Coronary artery (tissue), 2 donors: Measurements from ENCODE around the gene MAPKBP1.

Experiments
- DNase-seq: peaks from one replicate; pipeline ENCODE4 v3.0.0-alpha.2; 2017; ENCODE audit warnings: low spot score
- H3K27ac ChIP-seq, 2 donors: fragments of 200-600 bp; sonication (generic); one replicate each; pipeline ENCODE4 v1.5.1; 2016 to 2019
- H3K4me3 ChIP-seq: fragments of 200-600 bp; sonication (generic); 2 replicates; pipeline ENCODE4 v1.5.1; 2016; ENCODE audit warnings: mild to moderate bottlenecking, moderate library complexity
- CTCF ChIP-seq: fragments of 200-600 bp; sonication (generic); IDR thresholded peaks from one replicate; pipeline ENCODE4 v1.5.1; 2019; ENCODE audit warnings: antibody characterized with exemption

MAPKBP1 gene

DNA sequence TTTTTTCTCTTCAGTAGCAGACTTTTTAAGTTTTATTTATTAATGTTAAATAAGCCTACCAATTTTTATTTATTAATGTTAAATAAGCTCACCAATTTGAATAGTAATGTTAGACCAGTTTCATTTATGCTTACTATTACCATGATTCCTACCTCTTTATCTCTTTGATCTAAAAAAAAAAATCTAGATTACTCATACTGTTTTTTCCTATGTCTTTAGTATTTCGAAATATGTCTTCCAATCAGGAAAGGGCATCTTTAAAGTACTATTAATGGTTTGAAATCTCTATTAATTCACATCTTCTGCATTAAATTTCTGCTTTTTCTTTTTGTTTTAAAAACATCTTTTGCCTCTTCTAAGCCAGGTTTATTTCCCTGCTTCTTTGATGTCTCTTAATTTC lies 27.5 kb upstream of the MAPKBP1 start:
- H3K4me3 ChIP-seq = no peak overlapping the region
- no peak for TF ChIP-seq CTCF
- DNase-seq = no peak
- no peak overlapping the region for H3K27ac ChIP-seq

DNA sequence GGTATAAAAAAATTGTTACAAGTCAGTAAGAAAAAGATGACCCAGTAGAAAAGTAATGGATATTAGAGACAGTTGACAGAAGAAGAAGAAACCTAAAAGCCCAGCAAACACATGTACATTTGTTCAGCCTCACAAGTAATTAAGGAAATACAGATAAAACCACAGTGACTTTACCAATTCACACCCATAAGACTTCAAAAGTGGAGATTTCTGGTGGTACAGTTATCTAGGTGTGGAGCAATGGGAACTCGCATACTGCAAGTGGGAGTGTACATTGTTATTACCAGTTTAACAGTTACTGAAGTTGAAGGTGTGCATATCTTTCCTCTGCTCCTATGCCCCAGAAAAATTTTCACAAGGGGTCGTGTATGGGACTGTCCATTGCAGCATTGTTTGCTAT lies 18.1 kb upstream of the MAPKBP1 start:
- Histone ChIP-seq H3K27ac (no peak overlapping the region), H3K4me3 (no peak overlapping the region)
- no peak for TF ChIP-seq CTCF
- DNase-seq = no peak

DNA sequence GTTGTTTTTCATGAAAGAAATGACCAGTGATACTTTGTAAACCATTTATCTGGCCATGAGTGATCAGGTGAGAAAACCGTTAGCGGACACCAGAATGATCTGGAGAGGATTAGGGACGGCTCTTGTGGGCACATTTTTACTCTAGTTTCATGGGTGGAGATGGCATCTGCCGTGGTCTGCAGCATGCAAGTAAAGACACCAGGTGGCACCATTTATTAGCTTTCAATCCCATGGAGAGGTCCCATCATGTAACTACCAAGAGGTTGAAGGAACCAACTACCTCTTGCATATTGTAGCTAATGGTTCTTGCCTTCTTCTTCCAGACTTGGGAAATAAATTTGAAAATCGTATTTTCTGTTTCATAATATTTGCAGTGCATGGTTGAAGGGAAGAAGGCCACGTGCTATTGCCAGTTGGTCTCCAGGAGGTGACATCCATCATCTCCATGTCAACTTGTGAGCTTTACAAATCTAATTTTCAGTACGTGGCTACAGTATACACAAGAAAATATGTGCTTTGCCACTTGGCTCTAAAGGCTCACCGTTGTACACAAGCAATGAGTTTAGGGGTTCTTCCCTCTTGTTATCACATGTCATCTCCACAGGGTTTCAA lies 1.5 kb upstream of the MAPKBP1 start:
- DNase-seq = no peak
- H3K27ac ChIP-seq = no peak overlapping the region

GRCh38 chr15:41773332-41773728 lies 954 bp upstream of the MAPKBP1 start:
- H3K27ac ChIP-seq = peak overlapping the region; percentile 89 to 90
- DNase-seq = no peak
- peak overlapping the region; percentile 81 for H3K4me3 ChIP-seq
- TF ChIP-seq CTCF = no peak

More for the DNA sequence above, 1.5 kb upstream of the MAPKBP1 start:
- peak; percentile 66 for TF ChIP-seq CTCF
- H3K4me3 ChIP-seq = no peak overlapping the region

DNA sequence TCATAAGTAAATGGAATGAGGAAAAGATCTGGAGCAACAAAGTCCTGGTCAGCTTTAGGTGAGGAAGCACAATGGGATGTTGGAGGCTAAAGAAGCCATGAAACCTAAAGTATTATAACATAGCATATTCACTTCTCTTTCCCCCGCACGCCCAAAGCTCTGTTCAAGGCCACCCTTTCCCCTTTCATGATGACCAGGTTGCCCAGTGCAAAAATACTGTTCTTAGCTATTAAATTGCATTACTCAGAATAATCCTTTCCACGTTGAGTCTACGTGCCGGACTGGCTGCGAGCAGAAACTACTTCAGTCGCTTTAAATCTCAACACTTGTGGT lies 589 bp upstream of the MAPKBP1 start:
- peak overlapping the region; percentile 89 to 90 for H3K27ac ChIP-seq
- DNase-seq = no peak
- H3K4me3 ChIP-seq = peak overlapping the region; percentile 81
- no peak for TF ChIP-seq CTCF

DNA sequence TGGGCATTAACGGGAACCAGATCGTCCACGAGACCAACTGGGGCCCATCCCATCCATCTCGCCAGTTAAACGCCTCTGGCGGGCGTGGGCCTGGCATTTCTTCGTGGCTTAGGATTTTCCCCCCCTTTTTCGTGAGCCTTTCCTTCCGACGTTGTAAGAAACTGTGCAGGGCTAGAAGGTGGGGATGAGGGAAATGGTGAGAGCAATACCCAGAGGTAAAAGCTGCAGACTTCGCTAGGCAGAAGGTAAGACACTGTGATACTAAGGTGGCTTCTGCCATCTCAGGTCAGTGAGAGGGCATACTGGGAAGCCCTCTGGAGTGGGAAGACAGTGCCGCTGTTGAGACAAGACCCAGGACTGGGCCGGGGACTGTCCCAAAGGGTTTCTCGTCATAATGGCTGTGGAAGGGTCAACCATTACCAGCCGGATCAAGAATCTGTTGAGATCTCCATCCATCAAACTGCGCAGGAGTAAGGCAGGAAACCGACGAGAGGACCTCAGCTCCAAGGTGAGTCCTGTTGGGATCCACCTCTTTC lies 666 bp downstream of the MAPKBP1 start:
- H3K27ac ChIP-seq = peak overlapping the region; percentile 89 to 90
- H3K4me3 ChIP-seq = peak overlapping the region; percentile 81
- no peak for DNase-seq
- TF ChIP-seq CTCF = no peak

DNA sequence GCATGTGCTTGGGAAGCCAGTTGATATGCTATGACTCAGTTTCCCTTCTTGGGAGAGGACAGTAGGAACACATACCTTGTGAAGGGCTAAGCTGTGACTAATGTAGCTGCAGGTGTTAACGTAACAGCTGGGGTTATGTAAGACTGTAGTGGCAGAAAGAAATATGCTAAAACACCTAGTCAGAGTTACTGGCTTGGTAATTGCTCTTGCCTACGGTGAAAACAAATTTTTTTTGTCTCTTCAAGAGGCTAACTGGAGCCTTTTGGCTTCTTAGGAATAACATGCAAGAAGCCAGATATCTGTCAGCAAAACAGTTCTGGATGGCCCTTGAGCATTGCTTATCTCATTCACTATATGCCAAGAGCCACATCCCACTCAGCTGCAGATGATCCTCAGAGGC lies 1.4 kb downstream of the MAPKBP1 start:
- no peak for TF ChIP-seq CTCF
- Histone ChIP-seq H3K27ac (peak overlapping the region in 1 of 2 donors; percentile 89), H3K4me3 (peak overlapping the region; percentile 81)
- DNase-seq = no peak
